HG02610 (cell line): ENCODE measurements around the gene NPHP4.
"Not testable (repeated sequence)": the region's sequence is repeated elsewhere in the genome, so short reads cannot be mapped to it uniquely, and the experiment has no call there.

Experiments used
- ATAC-seq: cut with Tn5 transposase; IDR thresholded peaks from one replicate; pipeline ENCODE4 v1.9.1; 2021; ENCODE audit warnings: mild to moderate bottlenecking, moderate library complexity; ENCODE audit not compliant: unreplicated experiment

Gene NPHP4

DNA sequence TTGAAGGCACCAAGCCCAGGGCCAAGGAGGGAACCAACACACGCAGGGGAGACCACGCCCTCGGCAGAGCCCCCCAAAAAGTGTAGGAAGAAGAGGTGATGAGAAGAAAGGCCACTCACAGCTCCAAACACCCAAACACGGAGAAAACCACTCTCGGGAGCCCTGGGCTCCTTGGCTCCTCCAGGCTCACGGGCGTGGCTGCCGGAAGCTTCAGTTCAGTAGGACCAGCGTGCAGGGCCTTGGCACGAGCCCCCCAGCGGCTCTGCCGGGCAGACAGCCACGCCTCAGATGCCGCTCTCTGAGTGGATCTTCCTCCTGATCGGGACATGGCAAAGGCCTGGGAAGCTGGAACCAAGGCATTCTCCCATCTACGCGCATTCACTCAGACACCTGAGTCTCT, 94.0 kb downstream of the NPHP4 start:
- no peak for ATAC-seq

DNA sequence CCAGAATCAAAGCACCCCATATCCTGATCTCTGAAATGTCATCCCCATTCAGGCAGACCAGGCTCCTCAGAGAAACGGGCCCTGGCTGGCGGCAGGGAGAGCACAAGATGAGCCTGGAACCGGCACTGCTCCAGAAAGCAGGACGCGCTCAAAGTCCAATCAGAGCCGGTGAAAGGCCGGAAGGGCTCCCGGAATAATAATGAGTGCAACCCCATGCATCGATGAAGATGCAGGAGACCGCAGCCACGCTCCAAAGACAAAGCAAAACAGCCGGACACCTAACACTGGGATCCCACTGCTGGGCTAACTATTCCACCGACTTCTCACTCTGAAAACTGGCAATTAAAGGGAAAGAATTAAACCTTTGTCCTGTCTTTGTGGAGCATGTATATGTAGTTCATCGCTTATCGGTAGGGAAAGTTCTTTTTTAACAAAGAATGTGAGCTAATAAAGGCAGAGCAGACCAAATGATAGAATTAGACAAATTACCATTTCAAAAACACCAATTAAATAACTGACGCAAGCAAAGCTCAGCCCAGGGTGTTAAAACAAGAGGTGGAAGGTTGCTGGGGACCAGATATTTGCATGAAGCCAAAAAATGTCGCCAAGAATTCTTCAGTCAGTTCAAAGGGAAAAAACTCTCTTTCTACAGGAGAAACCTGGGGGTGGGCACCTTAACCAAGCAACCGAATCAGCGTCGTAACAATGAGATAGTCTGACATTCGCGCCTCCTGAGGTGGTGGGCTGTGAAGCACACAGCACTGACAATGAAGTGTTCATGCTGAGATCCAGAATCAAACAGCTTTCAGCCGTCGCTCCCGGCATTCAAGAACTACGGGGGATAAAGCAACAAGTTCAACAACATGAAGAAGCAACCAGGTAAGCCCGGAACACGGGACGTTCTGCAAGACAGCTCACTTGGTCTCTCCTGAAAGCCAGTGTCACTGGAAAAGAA, 95.2 kb downstream of the NPHP4 start:
- no peak for ATAC-seq

DNA sequence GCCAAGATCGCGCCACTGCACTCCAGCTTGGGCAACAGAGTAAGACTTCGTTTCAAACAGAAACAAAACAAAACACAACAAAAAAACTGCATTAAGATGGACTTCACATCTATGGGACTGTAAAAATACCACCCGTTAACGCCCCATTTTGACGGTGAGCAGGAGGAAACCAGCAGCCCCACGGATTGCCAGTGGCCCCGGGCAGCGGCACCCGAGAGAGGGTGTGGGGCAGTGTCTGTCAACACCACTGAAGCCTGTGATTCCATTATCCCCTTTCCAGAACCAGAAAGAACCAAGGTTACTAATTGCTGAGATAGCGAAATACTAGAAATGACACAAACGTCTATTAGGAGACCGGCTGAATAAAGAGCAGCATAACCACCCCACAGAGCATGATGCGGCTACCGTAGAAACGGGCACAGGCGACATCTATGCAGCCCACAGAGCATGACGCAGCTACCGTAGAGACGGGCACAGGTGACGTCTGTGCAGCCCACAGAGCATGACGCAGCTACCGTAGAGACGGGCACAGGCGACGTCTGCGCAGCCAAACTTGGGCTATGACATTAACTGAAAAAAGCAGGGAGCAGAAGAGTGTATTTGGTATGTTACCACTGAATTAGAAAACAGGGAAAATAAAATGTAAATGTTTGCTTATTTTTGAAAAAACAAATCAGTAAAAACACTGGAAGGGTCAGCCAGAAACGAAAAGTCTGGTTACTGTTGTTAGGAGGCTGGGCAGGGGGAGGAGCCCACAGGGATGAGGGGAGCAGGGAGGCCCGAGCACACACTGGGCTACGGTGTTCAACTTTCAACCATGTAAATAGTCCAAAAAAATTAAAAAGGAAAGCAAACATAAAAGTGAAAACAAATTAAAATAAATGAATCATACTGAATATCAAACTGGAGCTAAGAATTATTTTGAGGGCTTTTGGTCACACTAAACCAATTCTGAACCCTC, 96.5 kb downstream of the NPHP4 start:
- ATAC-seq: no peak

DNA sequence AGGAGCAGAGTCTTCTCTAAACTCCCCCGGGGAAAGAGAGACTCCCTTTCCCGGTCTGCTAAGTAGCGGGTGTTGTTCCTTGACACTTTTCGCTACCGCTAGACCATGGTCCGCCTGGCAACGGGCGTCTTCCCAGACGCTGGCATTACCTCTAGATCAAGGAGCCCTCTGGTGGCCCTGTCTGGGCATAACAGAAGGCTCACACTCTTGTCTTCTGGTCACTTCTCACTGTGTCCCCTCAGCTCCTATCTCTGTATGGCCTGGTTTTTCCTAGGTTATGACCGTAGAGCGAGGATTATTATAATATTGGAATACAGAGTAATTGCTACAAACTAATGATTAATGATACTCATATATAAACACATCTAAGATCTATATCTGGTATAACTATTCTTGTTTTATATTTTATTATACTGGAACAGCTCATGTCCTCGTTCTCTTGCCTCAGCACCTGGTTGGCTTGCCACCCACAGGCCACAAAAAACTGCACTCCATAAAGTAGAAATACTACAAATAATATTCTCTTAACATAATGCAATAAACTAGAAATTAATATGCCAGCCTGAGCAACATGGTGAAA, 98.4 kb downstream of the NPHP4 start:
- ATAC-seq: not testable (repeated sequence)

GRCh38 chr1:5892329-5892728, 99.9 kb downstream of the NPHP4 start:
- no peak for ATAC-seq

DNA sequence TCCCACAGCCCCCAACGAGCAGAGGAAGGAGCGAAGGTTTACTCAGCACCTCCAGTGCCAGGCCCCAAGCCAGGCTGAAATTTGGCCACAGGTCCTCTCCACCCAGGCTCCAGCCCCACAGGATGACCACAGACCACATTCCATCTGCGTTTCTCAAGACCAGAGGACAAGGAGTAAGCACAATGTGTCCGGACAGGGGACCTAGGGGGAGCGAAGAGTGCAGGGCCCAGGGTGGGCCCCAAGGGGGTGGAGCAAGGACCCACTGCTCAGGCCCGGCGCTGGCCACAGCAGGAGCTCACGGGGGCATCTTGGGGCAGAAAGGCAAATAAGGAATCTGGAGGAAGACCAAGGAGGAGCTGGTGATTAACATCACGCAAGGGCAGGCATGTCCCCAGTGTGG, 100.5 kb downstream of the NPHP4 start:
- ATAC-seq: no peak

DNA sequence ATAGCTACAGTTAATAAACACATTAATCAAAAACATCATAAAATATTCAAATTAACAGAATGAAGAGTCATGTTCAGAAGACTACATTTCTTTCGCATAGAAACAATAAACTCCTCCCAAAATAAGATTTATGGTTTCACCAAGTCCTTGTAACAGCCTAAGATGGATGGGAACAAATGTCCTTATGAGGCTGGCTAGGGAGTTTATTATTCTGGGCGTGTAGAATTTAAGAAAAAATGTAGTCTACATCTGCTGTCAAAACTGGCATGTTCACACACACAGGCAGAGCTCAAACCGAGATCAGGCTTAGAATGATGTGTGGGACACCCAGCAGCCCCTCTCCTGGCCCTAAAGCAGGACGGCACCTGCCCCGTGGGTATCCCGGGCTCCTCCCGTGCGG, 101.1 kb downstream of the NPHP4 start:
- no peak for ATAC-seq

GRCh38 chr1:5890346-5891106, 101.7 kb downstream of the NPHP4 start:
- no peak for ATAC-seq

DNA sequence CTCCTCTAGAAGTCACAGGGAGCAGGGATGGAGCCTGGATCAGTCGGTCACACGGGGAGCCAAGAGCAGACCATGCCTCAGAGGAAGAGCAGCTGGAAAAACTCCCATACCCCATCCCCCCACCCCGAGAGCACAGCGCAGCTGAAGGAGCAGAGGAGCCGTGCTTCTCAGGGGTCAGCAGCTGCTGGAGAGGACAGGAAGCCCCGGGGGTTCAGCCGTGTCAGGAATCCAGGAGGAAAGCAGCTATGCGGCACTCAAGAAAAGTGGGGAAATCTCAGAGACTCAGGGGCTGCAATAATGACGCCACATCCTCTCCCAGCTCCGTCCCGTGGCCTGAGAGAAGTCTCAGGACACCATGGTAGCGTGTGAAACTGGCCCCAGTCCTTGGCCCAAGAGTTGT, 102.3 kb downstream of the NPHP4 start:
- ATAC-seq: no peak

DNA sequence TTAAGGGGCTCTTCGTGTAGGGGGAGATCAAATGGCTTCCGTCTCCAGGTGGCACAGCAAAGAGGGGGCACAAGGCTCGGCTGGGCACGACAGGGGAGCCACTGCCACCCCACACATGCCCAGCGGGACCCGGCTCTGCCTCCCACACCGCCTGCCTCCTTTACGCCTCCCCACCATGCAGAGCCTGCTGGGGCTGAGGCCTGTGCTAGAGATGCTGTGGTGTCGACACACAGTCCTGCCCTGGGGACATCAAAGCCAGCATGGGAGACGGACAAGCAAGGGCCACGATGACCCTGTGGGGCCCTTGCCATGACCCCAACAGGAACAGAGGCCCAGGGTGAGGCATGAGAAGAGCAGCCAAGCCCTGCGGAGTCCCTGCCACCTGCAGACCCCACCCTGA, 102.8 kb downstream of the NPHP4 start:
- no peak for ATAC-seq

- ATAC-seq: no peak
These were observed 103.5 kb downstream of the NPHP4 start for GRCh38 chr1:5888606-5889211.

DNA sequence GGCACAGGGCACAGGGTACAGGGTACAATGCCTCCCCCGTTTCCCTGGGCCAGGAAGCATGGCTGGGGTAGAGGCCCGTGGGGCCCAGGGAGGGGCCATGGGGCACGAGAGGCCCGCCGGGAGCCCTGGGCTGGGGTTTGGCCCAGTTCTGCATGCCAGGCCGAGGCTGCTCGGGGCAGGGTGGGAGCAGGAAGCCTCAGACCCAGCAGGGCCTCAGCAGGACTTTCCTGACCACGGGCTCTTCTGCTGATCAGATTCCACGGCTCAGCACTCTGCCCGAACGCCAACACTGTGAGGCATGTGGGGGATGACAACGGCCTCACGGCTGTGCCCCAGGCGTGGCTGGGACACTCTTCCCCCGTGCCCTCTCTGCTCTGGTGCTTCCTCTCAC, 104.3 kb downstream of the NPHP4 start:
- no peak for ATAC-seq

- ATAC-seq: no peak
These were observed 104.8 kb downstream of the NPHP4 start for GRCh38 chr1:5887349-5887970.

- no peak for ATAC-seq
These were observed 105.5 kb downstream of the NPHP4 start for GRCh38 chr1:5886541-5887348.

DNA sequence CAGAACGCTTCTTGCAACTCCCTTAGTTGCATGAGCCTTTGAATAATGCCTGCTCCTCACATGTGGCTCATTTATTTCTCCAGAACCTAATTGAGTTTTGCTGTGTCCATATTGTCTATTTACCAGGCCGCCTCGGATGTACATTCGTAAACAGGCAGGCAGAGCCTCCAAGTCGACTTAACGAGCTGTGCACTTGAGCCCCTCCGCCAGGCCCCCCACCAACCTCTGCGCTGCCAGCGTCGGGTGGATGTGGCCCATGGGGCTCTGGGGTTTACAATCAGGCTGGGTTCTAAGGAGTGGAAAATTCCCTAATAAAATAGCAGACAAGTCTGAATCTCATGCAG, 106.1 kb downstream of the NPHP4 start:
- no peak for ATAC-seq

DNA sequence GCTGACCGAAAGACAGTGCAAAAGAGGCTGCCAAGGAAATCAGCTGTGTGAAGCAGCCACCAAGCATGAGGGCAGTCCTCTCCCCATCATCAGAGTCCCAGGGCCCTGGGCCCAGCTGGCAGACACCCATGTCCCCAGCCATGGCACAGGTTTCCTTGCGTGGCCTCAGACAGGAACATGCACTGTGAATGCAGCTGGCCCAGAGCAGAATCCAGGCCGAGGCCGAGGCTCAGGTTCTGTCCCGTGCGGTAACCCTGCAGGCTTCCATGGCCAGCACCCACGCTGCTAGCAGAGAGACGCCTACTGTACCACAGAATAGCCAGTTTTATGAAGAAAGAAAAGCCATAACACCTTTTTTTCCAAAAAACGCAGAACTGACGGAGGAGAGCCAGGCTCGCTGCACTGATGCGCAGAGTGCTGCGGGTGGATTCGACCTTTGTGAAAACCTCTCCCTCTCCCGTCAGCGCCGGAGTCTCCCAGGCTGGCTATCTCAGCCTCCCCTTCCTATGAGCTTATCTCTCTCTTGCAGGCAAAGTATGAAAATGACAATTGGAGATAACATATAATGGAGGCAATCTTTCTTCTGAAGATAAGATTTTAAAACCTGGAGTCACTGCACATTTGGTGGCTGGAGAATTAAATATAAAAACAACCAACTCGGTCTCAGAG, 106.6 kb downstream of the NPHP4 start:
- no peak for ATAC-seq

GRCh38 chr1:5884110-5884509, 108.1 kb downstream of the NPHP4 start:
- no peak for ATAC-seq
